Urinary bladder (tissue), 4 donors: ENCODE results near the gene DUSP18. TPM values are rescaled to one million over a fixed set of nuclear protein-coding genes. Genes with fewer than 3 reads are reported as not detected.

Experiments used
- DNase-seq: peaks from one replicate; pipeline ENCODE4 v3.0.0-alpha.2; 2015; ENCODE audit errors: extremely low spot score
- H3K27ac ChIP-seq: one replicate; pipeline ENCODE4 v1.5.1; 2013; ENCODE audit warnings: low read depth, mild to moderate bottlenecking, moderate library complexity
- H3K36me3 ChIP-seq: one replicate; pipeline ENCODE4 v1.6.1; 2013; ENCODE audit warnings: mild to moderate bottlenecking, moderate library complexity; ENCODE audit not compliant: insufficient read depth
- H3K4me1 ChIP-seq: one replicate; pipeline ENCODE4 v1.6.1; 2013; ENCODE audit warnings: mild to moderate bottlenecking, moderate library complexity; ENCODE audit not compliant: insufficient read depth
- H3K4me3 ChIP-seq: one replicate; pipeline ENCODE4 v1.5.1; 2013; ENCODE audit warnings: low read depth, low read length
- WGBS: extraction: QIAGEN DNeasy Blood & Tissue Kit; methylation state at CpG from one replicate; pipeline ENCODE4 v1.1.7; 2013; 5-methylcytosine and 5-hydroxymethylcytosine counted together
- polyA plus RNA-seq: library from polyadenylated mRNA; stranded (reverse); fragments of 200-250 nt; gene quantifications from one replicate; pipeline ENCODE4 v1.2.3, GENCODE V29; 2013
- total RNA-seq: library from RNA; depleted of rRNA; stranded (reverse); fragments of >200 nt; gene quantifications from one replicate; pipeline ENCODE4 v1.2.3, GENCODE V29; 2014
- donor health status: healthy with polysubstance abuse.
- donor health status: healthy.

DUSP18 gene
- total and polyA plus RNA-seq, 2 donors = 4.1 to 8.6 TPM

GRCh38 chr22:30667107-30667493 is 575 bp downstream of the DUSP18 start:
- no peak overlapping the region for H3K27ac ChIP-seq

GRCh38 chr22:30665786-30666185 is 1.9 kb downstream of the DUSP18 start:
- WGBS = 92% methylated on average over 4 of the region's 4 CpGs
- H3K4me1 ChIP-seq = no peaks in the 10 kb centered on the region
- H3K27ac ChIP-seq = no peak overlapping the region
- H3K36me3 ChIP-seq = peaks cover 2% of the 10 kb centered on the region
- H3K4me3 ChIP-seq = no peak overlapping the region
- DNase-seq = no peak

More at GRCh38 chr22:30667107-30667493, 575 bp downstream of the DUSP18 start:
- no peak for DNase-seq
- Histone ChIP-seq H3K4me1 (no peaks in the 10 kb centered on the region), H3K36me3 (peaks cover 2% of the 10 kb centered on the region), H3K4me3 (peak overlapping the region; percentile 85)
- 1% methylated on average over 18 of the region's 18 CpGs for WGBS

GRCh38 chr22:30665266-30665665 is 2.4 kb downstream of the DUSP18 start:
- Histone ChIP-seq H3K4me1 (no peaks in the 10 kb centered on the region), H3K27ac (no peak overlapping the region), H3K36me3 (peaks cover 2% of the 10 kb centered on the region), H3K4me3 (no peak overlapping the region)
- DNase-seq = no peak
- 90% methylated on average over 2 of the region's 2 CpGs for WGBS

- Histone ChIP-seq H3K4me1 (no peaks in the 10 kb centered on the region), H3K27ac (no peak overlapping the region), H3K36me3 (peaks cover 2% of the 10 kb centered on the region), H3K4me3 (no peak overlapping the region)
- 98% methylated on average over 13 of the region's 13 CpGs for WGBS
- no peak for DNase-seq
Observed at GRCh38 chr22:30664798-30665197, 2.9 kb downstream of the DUSP18 start.

GRCh38 chr22:30662040-30662439 is 5.6 kb downstream of the DUSP18 start:
- DNase-seq = no peak
- Histone ChIP-seq H3K36me3 (peaks cover 2% of the 10 kb centered on the region), H3K4me1 (no peaks in the 10 kb centered on the region), H3K27ac (no peak overlapping the region), H3K4me3 (no peak overlapping the region)
- WGBS = 94% methylated on average over 4 of the region's 4 CpGs

GRCh38 chr22:30655532-30655931 is 12.1 kb downstream of the DUSP18 start:
- no peaks in the 10 kb centered on the region for H3K36me3 ChIP-seq
- DNase-seq = no peak
- no peaks in the 10 kb centered on the region for H3K4me1 ChIP-seq
- WGBS = 71% methylated on average over 3 of the region's 3 CpGs
- H3K4me3 ChIP-seq = no peak overlapping the region
- H3K27ac ChIP-seq = no peak overlapping the region

- Histone ChIP-seq H3K4me1 (no peaks in the 10 kb centered on the region), H3K36me3 (no peaks in the 10 kb centered on the region), H3K27ac (no peak overlapping the region), H3K4me3 (no peak overlapping the region)
- WGBS = 98% methylated on average over 14 of the region's 14 CpGs
- DNase-seq = no peak
Observed at GRCh38 chr22:30654361-30654760, 13.3 kb downstream of the DUSP18 start.

GRCh38 chr22:30652852-30653251 is 14.8 kb downstream of the DUSP18 start:
- WGBS = 81% methylated on average over 2 of the region's 2 CpGs
- Histone ChIP-seq H3K36me3 (no peaks in the 10 kb centered on the region), H3K4me3 (no peak overlapping the region), H3K27ac (no peak overlapping the region), H3K4me1 (no peaks in the 10 kb centered on the region)
- no peak for DNase-seq

- Histone ChIP-seq H3K4me3 (no peak overlapping the region), H3K4me1 (no peaks in the 10 kb centered on the region), H3K27ac (no peak overlapping the region), H3K36me3 (no peaks in the 10 kb centered on the region)
- no peak for DNase-seq
- 55% methylated on average over 5 of the region's 5 CpGs for WGBS
Observed at GRCh38 chr22:30650508-30651116, 17.1 kb downstream of the DUSP18 start.

- 67% methylated on average over 7 of the region's 7 CpGs for WGBS
- H3K27ac ChIP-seq = no peak overlapping the region
- peak; percentile 35 for DNase-seq
- H3K4me1 ChIP-seq = no peaks in the 10 kb centered on the region
- no peak overlapping the region for H3K4me3 ChIP-seq
- no peaks in the 10 kb centered on the region for H3K36me3 ChIP-seq
Observed at GRCh38 chr22:30649430-30650007, 18.2 kb downstream of the DUSP18 start.

GRCh38 chr22:30648825-30649224 is 18.9 kb downstream of the DUSP18 start:
- 97% methylated on average over 3 of the region's 3 CpGs for WGBS
- Histone ChIP-seq H3K4me3 (no peak overlapping the region), H3K4me1 (no peaks in the 10 kb centered on the region), H3K36me3 (no peaks in the 10 kb centered on the region), H3K27ac (no peak overlapping the region)
- DNase-seq = no peak

GRCh38 chr22:30647536-30647935 is 20.1 kb downstream of the DUSP18 start:
- 87% methylated on average over 3 of the region's 3 CpGs for WGBS
- Histone ChIP-seq H3K4me1 (no peaks in the 10 kb centered on the region), H3K4me3 (no peak overlapping the region), H3K36me3 (no peaks in the 10 kb centered on the region), H3K27ac (no peak overlapping the region)
- no peak for DNase-seq

- Histone ChIP-seq H3K27ac (no peak overlapping the region), H3K4me1 (no peaks in the 10 kb centered on the region), H3K4me3 (no peak overlapping the region), H3K36me3 (no peaks in the 10 kb centered on the region)
- 96% methylated on average over 25 of the region's 25 CpGs for WGBS
- DNase-seq = no peak
Observed at GRCh38 chr22:30646518-30647160, 21.0 kb downstream of the DUSP18 start.
